ENCODE measurements around the gene MED12L. TPM values are rescaled to one million over a fixed set of nuclear protein-coding genes. Genes with fewer than 3 reads are reported as not detected.

The MED12L gene
- total RNA-seq, 4 donors from 2014 or later = 0.51 to 12.7 (median 3.1) TPM

- no peak for DNase-seq
- H3K9me3 ChIP-seq = no peaks in the 10 kb centered on the region
- no peaks in the 10 kb centered on the region for H3K4me1 ChIP-seq
- no peak for TF ChIP-seq CTCF (IDR thresholded peaks at IDR 0.05)
- no peak for TF ChIP-seq POLR2A (IDR thresholded peaks at IDR 0.05)
- H3K4me3 ChIP-seq = no peak overlapping the region
- no peak overlapping the region for H3K27ac ChIP-seq
- H3K27me3 ChIP-seq = no peaks in the 10 kb centered on the region
- no peaks in the 10 kb centered on the region for H3K36me3 ChIP-seq
- intact Hi-C loops (cut with DNase I; ENCODE audit: low total_unique reads) = no loop called here
Measured at GRCh38 chr3:151296226-151296625, 210.8 kb downstream of the MED12L start.

- Histone ChIP-seq H3K36me3 (no peaks in the 10 kb centered on the region), H3K27ac (no peak overlapping the region), H3K27me3 (no peaks in the 10 kb centered on the region), H3K4me3 (no peak overlapping the region), H3K4me1 (no peaks in the 10 kb centered on the region), H3K9me3 (no peaks in the 10 kb centered on the region)
- intact Hi-C loops (cut with DNase I; ENCODE audit: low total_unique reads) = no loop called here
- TF ChIP-seq CTCF (IDR thresholded peaks at IDR 0.05) = no peak
- no peak for TF ChIP-seq POLR2A (IDR thresholded peaks at IDR 0.05)
- no peak for DNase-seq
Measured at GRCh38 chr3:151297429-151297828, 212.0 kb downstream of the MED12L start.

- DNase-seq = no peak
- intact Hi-C loops (cut with DNase I; ENCODE audit: low total_unique reads) = no loop called here
Measured at GRCh38 chr3:151299006-151299405, 213.5 kb downstream of the MED12L start.

GRCh38 chr3:151300539-151300938, 215.1 kb downstream of the MED12L start:
- H3K27me3 ChIP-seq = no peaks in the 10 kb centered on the region
- intact Hi-C loops (cut with DNase I; ENCODE audit: low total_unique reads) = no loop called here

More at GRCh38 chr3:151299006-151299405, 213.5 kb downstream of the MED12L start:
- TF ChIP-seq POLR2A (IDR thresholded peaks at IDR 0.05) (no peak), CTCF (IDR thresholded peaks at IDR 0.05) (no peak)
- no peak overlapping the region for H3K27ac ChIP-seq
- no peaks in the 10 kb centered on the region for H3K4me1 ChIP-seq
- no peaks in the 10 kb centered on the region for H3K36me3 ChIP-seq
- H3K9me3 ChIP-seq = no peaks in the 10 kb centered on the region
- H3K4me3 ChIP-seq = no peak overlapping the region
- no peaks in the 10 kb centered on the region for H3K27me3 ChIP-seq

GRCh38 chr3:151301787-151302186, 216.3 kb downstream of the MED12L start:
- H3K27ac ChIP-seq = no peak overlapping the region
- intact Hi-C loops (cut with DNase I; ENCODE audit: low total_unique reads) = no loop called here
- no peak for TF ChIP-seq CTCF (IDR thresholded peaks at IDR 0.05)
- no peak for TF ChIP-seq POLR2A (IDR thresholded peaks at IDR 0.05)

More at GRCh38 chr3:151300539-151300938, 215.1 kb downstream of the MED12L start:
- Histone ChIP-seq H3K36me3 (no peaks in the 10 kb centered on the region), H3K9me3 (no peaks in the 10 kb centered on the region), H3K4me1 (no peaks in the 10 kb centered on the region), H3K27ac (no peak overlapping the region), H3K4me3 (no peak overlapping the region)
- TF ChIP-seq POLR2A (IDR thresholded peaks at IDR 0.05) (no peak), CTCF (IDR thresholded peaks at IDR 0.05) (no peak)
- no peak for DNase-seq

More at GRCh38 chr3:151301787-151302186, 216.3 kb downstream of the MED12L start:
- Histone ChIP-seq H3K4me1 (no peaks in the 10 kb centered on the region), H3K4me3 (no peak overlapping the region), H3K27me3 (no peaks in the 10 kb centered on the region), H3K36me3 (no peaks in the 10 kb centered on the region), H3K9me3 (no peaks in the 10 kb centered on the region)
- no peak for DNase-seq
